ENCODE data around the gene ANKRD34B. TPM values are rescaled to one million over a fixed set of nuclear protein-coding genes. Genes with fewer than 3 reads are reported as not detected.

The ANKRD34B gene
- polyA plus RNA-seq, 1 donor (not counting 4 experiments of a cell fraction or from before 2014, with no cell fraction given), result not detected

DNA sequence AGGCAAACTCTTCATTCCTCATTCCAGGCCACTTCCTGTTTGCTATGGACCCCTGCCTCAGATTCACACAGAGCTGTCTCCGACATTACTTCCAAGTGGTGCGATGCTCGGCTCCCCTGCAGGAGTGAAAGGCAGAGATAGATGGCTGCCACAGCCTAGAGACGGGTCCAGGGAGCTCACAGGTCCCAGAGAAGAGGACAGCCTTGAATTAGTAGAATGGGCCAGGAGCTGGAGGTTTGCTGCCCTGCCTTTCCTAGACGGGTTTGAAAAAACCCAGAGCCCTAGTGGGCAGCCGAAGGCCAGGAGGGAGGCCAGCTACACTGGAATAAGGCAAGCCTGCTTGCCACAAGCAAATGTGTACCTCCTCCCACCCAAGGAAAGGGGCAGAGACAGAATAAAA is 1.8 kb downstream of the ANKRD34B start:
- Histone ChIP-seq H3K27ac (ENCODE audit: control insufficient read depth, insufficient read depth, low read length) (no peak overlapping the region), H3K9me3 (ENCODE audit: control insufficient read depth, low read depth, low read length) (no peaks in the 10 kb centered on the region), H3K9ac (ENCODE audit: control insufficient read depth, extremely low read depth, insufficient read depth, low read length) (no peak overlapping the region), H3K79me2 (ENCODE audit: control insufficient read depth, insufficient read depth, low read length) (no peaks in the 10 kb centered on the region), H2AFZ (ENCODE audit: control insufficient read depth, low read length) (no peak overlapping the region), H3K9me1 (ENCODE audit: control insufficient read depth, extremely low read depth, insufficient read depth, low read length) (no peaks in the 10 kb centered on the region), H3K27me3 (ENCODE audit: control insufficient read depth, extremely low read depth, insufficient read depth, low read length) (peaks cover 44% of the 10 kb centered on the region), H3K36me3 (ENCODE audit: control insufficient read depth in 2 of 2, extremely low read depth in 1 of 2, insufficient read depth in 2 of 2, low read length in 2 of 2) (no peaks in the 10 kb centered on the region), H4K20me1 (ENCODE audit: control insufficient read depth, extremely low read depth, insufficient read depth, low read length) (no peaks in the 10 kb centered on the region), H3K4me2 (ENCODE audit: control insufficient read depth, extremely low read depth, insufficient read depth, low read depth, low read length) (no peak overlapping the region), H3K4me1 (ENCODE audit: control insufficient read depth, extremely low read depth, insufficient read depth, low read length) (peaks cover 5% of the 10 kb centered on the region), H3K4me3 (ENCODE audit: control insufficient read depth in 2 of 3, extremely low read depth in 1 of 3, insufficient read depth in 2 of 3, low read depth in 1 of 3, low read length in 3 of 3) (no peak overlapping the region)
- dilution Hi-C loops (cut with MboI; ENCODE audit: extremely low pct_ligation_motif_present, low sequenced_read_pairs), result no loop called here
- TF ChIP-seq CTCF (optimal IDR thresholded peaks at IDR 0.05 in 1 of 3, IDR thresholded peaks at IDR 0.05 in 1 of 3, conservative IDR thresholded peaks at IDR 0.05 in 1 of 3; ENCODE audit: extremely low read depth in 1 of 3, insufficient read depth in 2 of 3, low read length in 3 of 3) (no peak), EZH2 (IDR thresholded peaks at IDR 0.05; ENCODE audit: low read length) (no peak)
- no peak for FAIRE-seq
- no peak for DNase-seq (ENCODE audit: low read depth, low spot score)

- TF ChIP-seq CTCF (optimal IDR thresholded peaks at IDR 0.05 in 1 of 3, IDR thresholded peaks at IDR 0.05 in 1 of 3, conservative IDR thresholded peaks at IDR 0.05 in 1 of 3; ENCODE audit: extremely low read depth in 1 of 3, insufficient read depth in 2 of 3, low read length in 3 of 3) (no peak), EZH2 (IDR thresholded peaks at IDR 0.05; ENCODE audit: low read length) (no peak)
- Histone ChIP-seq H3K4me2 (ENCODE audit: control insufficient read depth, extremely low read depth, insufficient read depth, low read depth, low read length) (no peak overlapping the region), H3K79me2 (ENCODE audit: control insufficient read depth, insufficient read depth, low read length) (no peaks in the 10 kb centered on the region), H3K27me3 (ENCODE audit: control insufficient read depth, extremely low read depth, insufficient read depth, low read length) (peaks cover 46% of the 10 kb centered on the region), H4K20me1 (ENCODE audit: control insufficient read depth, extremely low read depth, insufficient read depth, low read length) (no peaks in the 10 kb centered on the region), H3K36me3 (ENCODE audit: control insufficient read depth in 2 of 2, extremely low read depth in 1 of 2, insufficient read depth in 2 of 2, low read length in 2 of 2) (no peaks in the 10 kb centered on the region), H2AFZ (ENCODE audit: control insufficient read depth, low read length) (no peak overlapping the region), H3K9me1 (ENCODE audit: control insufficient read depth, extremely low read depth, insufficient read depth, low read length) (no peaks in the 10 kb centered on the region), H3K9ac (ENCODE audit: control insufficient read depth, extremely low read depth, insufficient read depth, low read length) (no peak overlapping the region), H3K9me3 (ENCODE audit: control insufficient read depth, low read depth, low read length) (no peaks in the 10 kb centered on the region), H3K27ac (ENCODE audit: control insufficient read depth, insufficient read depth, low read length) (no peak overlapping the region), H3K4me1 (ENCODE audit: control insufficient read depth, extremely low read depth, insufficient read depth, low read length) (peaks cover 5% of the 10 kb centered on the region), H3K4me3 (ENCODE audit: control insufficient read depth in 2 of 3, extremely low read depth in 1 of 3, insufficient read depth in 2 of 3, low read depth in 1 of 3, low read length in 3 of 3) (no peak overlapping the region)
- DNase-seq (ENCODE audit: low read depth, low spot score) (no peak), FAIRE-seq (no peak)
- dilution Hi-C loops (cut with MboI; ENCODE audit: extremely low pct_ligation_motif_present, low sequenced_read_pairs), result no loop called here
These were observed 3.3 kb downstream of the ANKRD34B start for GRCh38 chr5:80566711-80567259.
